ENCODE results near the gene CYB561. TPM values are rescaled to one million over a fixed set of nuclear protein-coding genes. Genes with fewer than 3 reads are reported as not detected.

CYB561 gene
- total RNA-seq, 1 experiment from 2014 or later = 35.1 TPM

GRCh38 chr17:63444457-63444856, 1.6 kb downstream of the CYB561 start (continued):
- TF ChIP-seq, protein P1, sequence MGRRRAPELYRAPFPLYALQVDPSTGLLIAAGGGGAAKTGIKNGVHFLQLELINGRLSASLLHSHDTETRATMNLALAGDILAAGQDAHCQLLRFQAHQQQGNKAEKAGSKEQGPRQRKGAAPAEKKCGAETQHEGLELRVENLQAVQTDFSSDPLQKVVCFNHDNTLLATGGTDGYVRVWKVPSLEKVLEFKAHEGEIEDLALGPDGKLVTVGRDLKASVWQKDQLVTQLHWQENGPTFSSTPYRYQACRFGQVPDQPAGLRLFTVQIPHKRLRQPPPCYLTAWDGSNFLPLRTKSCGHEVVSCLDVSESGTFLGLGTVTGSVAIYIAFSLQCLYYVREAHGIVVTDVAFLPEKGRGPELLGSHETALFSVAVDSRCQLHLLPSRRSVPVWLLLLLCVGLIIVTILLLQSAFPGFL (CRISPR knock-in tag; IDR thresholded peaks at IDR 0.05; ENCODE audit: borderline replicate concordance) = no peak

DNA sequence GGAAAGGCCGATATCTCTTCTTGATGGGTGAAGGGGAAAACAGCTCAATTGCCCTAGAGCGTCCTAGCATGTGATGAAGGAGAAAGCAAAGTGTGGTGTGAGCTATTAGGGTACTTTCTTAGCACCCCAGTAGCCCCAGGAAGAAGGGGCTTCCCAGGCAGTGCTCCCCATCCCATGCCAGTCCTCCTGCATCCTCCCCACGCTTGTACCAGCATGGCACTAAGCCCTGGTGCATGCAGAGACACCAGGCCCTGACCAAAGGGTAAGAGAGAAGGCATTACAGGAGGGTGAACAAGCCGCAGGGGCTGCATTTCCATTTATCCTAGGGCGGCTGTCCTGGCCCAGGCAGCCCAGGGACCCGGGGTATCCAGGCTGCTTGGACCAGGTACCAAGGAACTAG, 3.1 kb downstream of the CYB561 start:
- no peak overlapping the region for H3K4me3 Mint-ChIP-seq

More for the DNA sequence above, 3.1 kb downstream of the CYB561 start:
- Mint-ChIP-seq H3K4me1 (peaks cover 32% of the 10 kb centered on the region), H3K36me3 (no peaks in the 10 kb centered on the region), H3K27me3 (ENCODE audit: low read depth) (peaks cover under 1% of the 10 kb centered on the region), H3K9me3 (no peaks in the 10 kb centered on the region), H3K27ac (no peak overlapping the region)
- ChIA-PET POLR2A (interaction anchor here (1.0 kb wide), 2 partner anchors 33 to 35 kb away, joined by 3 read pairs; partner anchors contain the start of gene ACE), CTCF (interaction anchor here (0.5 to 15.9 kb wide), 10 partner anchors 8 to 169 kb away, joined by 4 to 298 read pairs (median 10); partner anchors contain the start of gene ACE)
- TF ChIP-seq KAT7 (CRISPR knock-in tag; IDR thresholded peaks at IDR 0.05; ENCODE audit: borderline replicate concordance) (no peak), CBFB (CRISPR knock-in tag; IDR thresholded peaks at IDR 0.05; ENCODE audit: low read depth) (no peak), ATF6 (CRISPR knock-in tag; IDR thresholded peaks at IDR 0.05) (no peak), IRF1 (CRISPR knock-in tag; IDR thresholded peaks at IDR 0.05) (no peak), NR3C1 (CRISPR knock-in tag; conservative IDR thresholded peaks at IDR 0.05; ENCODE audit: low read depth) (no peak), ZNF263 (CRISPR knock-in tag; IDR thresholded peaks at IDR 0.05; ENCODE audit: low read depth) (no peak), ETV6 (CRISPR knock-in tag; IDR thresholded peaks at IDR 0.05) (no peak), EMX1 (CRISPR knock-in tag; IDR thresholded peaks at IDR 0.05) (no peak), USF2 (CRISPR knock-in tag; IDR thresholded peaks at IDR 0.05) (no peak)
- TF ChIP-seq, protein P1 (CRISPR knock-in tag; IDR thresholded peaks at IDR 0.05; ENCODE audit: borderline replicate concordance) = no peak
- TF ChIP-seq, protein P2, sequence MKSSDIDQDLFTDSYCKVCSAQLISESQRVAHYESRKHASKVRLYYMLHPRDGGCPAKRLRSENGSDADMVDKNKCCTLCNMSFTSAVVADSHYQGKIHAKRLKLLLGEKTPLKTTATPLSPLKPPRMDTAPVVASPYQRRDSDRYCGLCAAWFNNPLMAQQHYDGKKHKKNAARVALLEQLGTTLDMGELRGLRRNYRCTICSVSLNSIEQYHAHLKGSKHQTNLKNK (CRISPR knock-in tag; IDR thresholded peaks at IDR 0.05) = no peak
- TF ChIP-seq, protein P3, sequence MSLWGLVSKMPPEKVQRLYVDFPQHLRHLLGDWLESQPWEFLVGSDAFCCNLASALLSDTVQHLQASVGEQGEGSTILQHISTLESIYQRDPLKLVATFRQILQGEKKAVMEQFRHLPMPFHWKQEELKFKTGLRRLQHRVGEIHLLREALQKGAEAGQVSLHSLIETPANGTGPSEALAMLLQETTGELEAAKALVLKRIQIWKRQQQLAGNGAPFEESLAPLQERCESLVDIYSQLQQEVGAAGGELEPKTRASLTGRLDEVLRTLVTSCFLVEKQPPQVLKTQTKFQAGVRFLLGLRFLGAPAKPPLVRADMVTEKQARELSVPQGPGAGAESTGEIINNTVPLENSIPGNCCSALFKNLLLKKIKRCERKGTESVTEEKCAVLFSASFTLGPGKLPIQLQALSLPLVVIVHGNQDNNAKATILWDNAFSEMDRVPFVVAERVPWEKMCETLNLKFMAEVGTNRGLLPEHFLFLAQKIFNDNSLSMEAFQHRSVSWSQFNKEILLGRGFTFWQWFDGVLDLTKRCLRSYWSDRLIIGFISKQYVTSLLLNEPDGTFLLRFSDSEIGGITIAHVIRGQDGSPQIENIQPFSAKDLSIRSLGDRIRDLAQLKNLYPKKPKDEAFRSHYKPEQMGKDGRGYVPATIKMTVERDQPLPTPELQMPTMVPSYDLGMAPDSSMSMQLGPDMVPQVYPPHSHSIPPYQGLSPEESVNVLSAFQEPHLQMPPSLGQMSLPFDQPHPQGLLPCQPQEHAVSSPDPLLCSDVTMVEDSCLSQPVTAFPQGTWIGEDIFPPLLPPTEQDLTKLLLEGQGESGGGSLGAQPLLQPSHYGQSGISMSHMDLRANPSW (CRISPR knock-in tag; conservative IDR thresholded peaks at IDR 0.05; ENCODE audit: low read depth) = no peak
- TF ChIP-seq, protein P4, sequence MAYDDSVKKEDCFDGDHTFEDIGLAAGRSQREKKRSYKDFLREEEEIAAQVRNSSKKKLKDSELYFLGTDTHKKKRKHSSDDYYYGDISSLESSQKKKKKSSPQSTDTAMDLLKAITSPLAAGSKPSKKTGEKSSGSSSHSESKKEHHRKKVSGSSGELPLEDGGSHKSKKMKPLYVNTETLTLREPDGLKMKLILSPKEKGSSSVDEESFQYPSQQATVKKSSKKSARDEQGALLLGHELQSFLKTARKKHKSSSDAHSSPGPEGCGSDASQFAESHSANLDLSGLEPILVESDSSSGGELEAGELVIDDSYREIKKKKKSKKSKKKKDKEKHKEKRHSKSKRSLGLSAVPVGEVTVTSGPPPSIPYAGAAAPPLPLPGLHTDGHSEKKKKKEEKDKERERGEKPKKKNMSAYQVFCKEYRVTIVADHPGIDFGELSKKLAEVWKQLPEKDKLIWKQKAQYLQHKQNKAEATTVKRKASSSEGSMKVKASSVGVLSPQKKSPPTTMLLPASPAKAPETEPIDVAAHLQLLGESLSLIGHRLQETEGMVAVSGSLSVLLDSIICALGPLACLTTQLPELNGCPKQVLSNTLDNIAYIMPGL (CRISPR knock-in tag; IDR thresholded peaks at IDR 0.05) = no peak
- DNase-seq (ENCODE audit: low spot score) (no peak), ATAC-seq (no peak)

All from WTC11 (cell line).